Measurements from ENCODE around the gene QPCT.

DNA sequence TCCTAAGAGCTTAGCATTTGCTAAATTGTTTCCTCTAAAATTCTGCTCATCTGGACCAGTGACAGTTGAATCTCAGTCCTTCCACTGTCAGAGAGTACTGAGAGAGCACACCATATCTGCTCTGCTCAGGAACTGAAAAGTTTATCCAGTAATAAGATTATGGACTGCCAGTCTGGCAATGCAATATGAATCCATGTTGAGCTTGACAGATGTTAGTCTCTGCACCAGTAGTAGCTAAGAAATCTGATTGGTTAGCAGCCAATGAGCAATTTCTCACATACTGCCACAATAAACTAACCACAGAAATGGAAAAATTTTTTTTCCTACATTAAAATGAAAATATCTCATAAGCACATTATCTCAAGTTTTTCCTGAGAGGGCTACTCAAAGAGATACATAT, 22.1 kb upstream of the QPCT start:
- no peak for TF ChIP-seq CTCF (IDR thresholded peaks at IDR 0.05; ENCODE audit: low read depth, low read length, poor library complexity, severe bottlenecking)
- no peak for TF ChIP-seq EZH2phosphoT487 (IDR thresholded peaks at IDR 0.05; ENCODE audit: borderline replicate concordance, low read length)
